Right atrium auricular region (tissue), 2 donors: ENCODE measurements around the gene BTN3A1. TPM values are rescaled to one million over a fixed set of nuclear protein-coding genes. Genes with fewer than 3 reads are reported as not detected.
A peak's percentile ranks its signal among the peaks of the same experiment; 100 is the strongest.
"Not testable (repeated sequence)": the region's sequence is repeated elsewhere in the genome, so short reads cannot be mapped to it uniquely, and the experiment has no call there.

Source experiments
- DNase-seq: peaks from one replicate; pipeline ENCODE4 v3.0.0-alpha.2; 2019; ENCODE audit warnings: low spot score
- H3K27ac ChIP-seq, 2 donors: fragments of 200-600 bp; sonication (generic); 1 replicate in 1 of 2; 2 replicates in 1 of 2; pipeline ENCODE4 v1.5.1; 2016 to 2019
- H3K27me3 ChIP-seq, 2 donors: fragments of 200-600 bp; sonication (generic); one replicate each; pipeline versions ENCODE4 v1.5.1 to v1.6.0; 2017 to 2019
- H3K36me3 ChIP-seq: fragments of 200-600 bp; sonication (generic); one replicate; pipeline ENCODE4 v1.5.1; 2016
- H3K4me1 ChIP-seq, 2 donors: fragments of 200-600 bp; sonication (generic); one replicate each; pipeline versions ENCODE4 v1.5.1 to v1.6.0; 2017 to 2019
- H3K4me3 ChIP-seq, 2 donors: fragments of 200-600 bp; sonication (generic); 1 replicate in 1 of 2; 2 replicates in 1 of 2; pipeline ENCODE4 v1.5.1; 2017 to 2019; ENCODE audit warnings: mild to moderate bottlenecking in 1 of 2, moderate library complexity in 1 of 2
- H3K9me3 ChIP-seq, 2 donors: fragments of 200-600 bp; sonication (generic); one replicate each; pipeline ENCODE4 v1.5.1; 2019
- total RNA-seq, 2 donors: library from RNA; depleted of rRNA; stranded (reverse); fragments of >200 nt; gene quantifications; one replicate each; pipeline ENCODE4 v1.1.0, GENCODE V29; 2016
- TF ChIP-seq, protein P1 (sequence below), 2 donors: fragments of 200-600 bp; sonication (generic); IDR thresholded peaks; one replicate each; pipeline ENCODE4 v1.5.1; 2019; ENCODE audit warnings: antibody characterized with exemption in 2 of 2

Gene BTN3A1
- total RNA-seq, 2 donors from 2014 or later: 3.6 to 6.6 TPM

DNA sequence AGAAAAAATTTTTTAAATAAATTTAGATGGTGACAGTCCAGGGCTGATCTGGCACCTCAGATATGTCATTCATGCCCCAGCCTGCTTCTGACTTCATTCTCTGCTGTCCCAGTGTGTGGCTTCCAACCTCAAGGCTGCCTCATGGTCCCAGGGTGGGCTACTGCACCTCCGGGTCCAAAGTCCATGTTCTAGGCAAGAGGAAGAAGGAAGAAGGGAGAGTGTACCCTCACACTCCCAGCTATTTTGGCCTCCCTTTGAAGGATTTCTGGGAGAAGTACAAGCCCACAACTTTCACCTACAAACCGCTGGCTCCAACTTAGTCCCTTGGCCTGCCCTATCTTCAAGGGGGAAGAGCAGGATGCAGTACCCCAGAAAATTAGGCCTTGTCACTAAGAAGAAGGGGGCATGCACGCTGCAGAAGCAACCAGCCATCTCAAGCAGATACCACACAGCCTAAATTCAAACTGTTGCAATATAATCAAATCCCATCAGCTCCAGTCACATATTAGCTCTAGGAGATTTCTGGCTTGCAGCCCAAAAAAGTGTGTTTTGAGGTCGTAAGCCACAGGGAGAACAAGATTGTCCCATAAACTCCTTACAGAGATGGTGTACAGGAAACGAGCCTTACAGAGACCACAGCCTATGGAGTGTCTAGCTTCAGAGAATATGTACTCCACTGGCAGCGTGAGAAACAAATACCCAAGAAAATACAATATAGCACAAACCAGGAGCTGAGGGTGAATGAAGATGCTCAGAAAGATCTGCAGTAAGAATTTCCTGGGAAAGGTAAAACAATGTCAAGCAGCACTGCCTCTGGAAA is 38.0 kb upstream of the BTN3A1 start:
- H3K4me3 ChIP-seq: peak overlapping the region; percentile 57 to 63

DNA sequence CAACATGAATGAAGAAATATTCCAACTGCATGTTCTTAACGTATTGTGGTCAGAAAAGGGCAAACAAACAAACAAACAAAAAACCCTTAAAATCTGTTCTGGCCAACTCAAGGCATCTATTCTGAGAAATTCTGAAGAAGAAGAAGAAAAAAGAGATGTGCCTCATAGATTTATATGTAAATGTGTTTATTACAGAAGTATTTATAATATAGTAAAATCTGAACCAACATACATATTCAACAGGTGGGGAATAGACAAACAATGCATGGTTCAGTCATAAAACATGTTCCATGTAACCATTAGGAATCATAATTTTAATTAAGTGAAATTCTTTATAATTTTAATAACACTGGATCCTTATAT is 36.5 kb upstream of the BTN3A1 start:
- Histone ChIP-seq H3K4me1 (peaks cover 0 to 7% of the 10 kb centered on the region in 2 donors), H3K27ac (peak overlapping the region; percentile 83 to 86), H3K9me3 (no peaks in the 10 kb centered on the region), H3K36me3 (no peaks in the 10 kb centered on the region), H3K27me3 (no peaks in the 10 kb centered on the region), H3K4me3 (peak overlapping the region; percentile 57 to 63)
- TF ChIP-seq, protein P1, sequence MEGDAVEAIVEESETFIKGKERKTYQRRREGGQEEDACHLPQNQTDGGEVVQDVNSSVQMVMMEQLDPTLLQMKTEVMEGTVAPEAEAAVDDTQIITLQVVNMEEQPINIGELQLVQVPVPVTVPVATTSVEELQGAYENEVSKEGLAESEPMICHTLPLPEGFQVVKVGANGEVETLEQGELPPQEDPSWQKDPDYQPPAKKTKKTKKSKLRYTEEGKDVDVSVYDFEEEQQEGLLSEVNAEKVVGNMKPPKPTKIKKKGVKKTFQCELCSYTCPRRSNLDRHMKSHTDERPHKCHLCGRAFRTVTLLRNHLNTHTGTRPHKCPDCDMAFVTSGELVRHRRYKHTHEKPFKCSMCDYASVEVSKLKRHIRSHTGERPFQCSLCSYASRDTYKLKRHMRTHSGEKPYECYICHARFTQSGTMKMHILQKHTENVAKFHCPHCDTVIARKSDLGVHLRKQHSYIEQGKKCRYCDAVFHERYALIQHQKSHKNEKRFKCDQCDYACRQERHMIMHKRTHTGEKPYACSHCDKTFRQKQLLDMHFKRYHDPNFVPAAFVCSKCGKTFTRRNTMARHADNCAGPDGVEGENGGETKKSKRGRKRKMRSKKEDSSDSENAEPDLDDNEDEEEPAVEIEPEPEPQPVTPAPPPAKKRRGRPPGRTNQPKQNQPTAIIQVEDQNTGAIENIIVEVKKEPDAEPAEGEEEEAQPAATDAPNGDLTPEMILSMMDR (IDR thresholded peaks at IDR 0.05): no peak
- no peak for DNase-seq

More for the DNA sequence above, 38.0 kb upstream of the BTN3A1 start:
- DNase-seq: no peak
- H3K27ac ChIP-seq: peak overlapping the region; percentile 83 to 86
- TF ChIP-seq, protein P1 (IDR thresholded peaks at IDR 0.05): no peak
- H3K9me3 ChIP-seq: no peaks in the 10 kb centered on the region
- H3K4me1 ChIP-seq: peaks cover 0 to 7% of the 10 kb centered on the region in 2 donors
- no peaks in the 10 kb centered on the region for H3K36me3 ChIP-seq
- no peaks in the 10 kb centered on the region for H3K27me3 ChIP-seq

DNA sequence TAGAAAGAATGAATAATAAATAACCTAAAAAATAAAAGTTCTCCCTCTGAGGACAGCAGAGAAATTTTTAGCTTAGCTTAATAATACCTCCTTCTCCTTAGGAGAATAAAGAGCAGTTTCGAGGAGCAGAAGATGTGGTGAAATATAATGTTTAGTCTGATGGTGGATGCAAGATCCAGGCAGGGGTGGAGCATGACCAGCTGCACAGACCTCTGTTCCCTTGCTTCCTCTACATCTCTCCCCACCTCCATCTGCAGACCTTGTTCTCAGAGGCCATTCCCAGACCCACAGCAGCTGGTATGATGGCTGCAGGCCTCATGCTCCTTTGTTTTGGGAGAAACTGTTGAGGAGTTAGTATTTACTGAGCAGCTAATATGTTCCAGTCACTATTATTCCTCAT is 35.6 kb upstream of the BTN3A1 start:
- H3K27ac ChIP-seq: no peak overlapping the region
- no peak for DNase-seq
- no peaks in the 10 kb centered on the region for H3K36me3 ChIP-seq
- no peaks in the 10 kb centered on the region for H3K9me3 ChIP-seq
- H3K4me3 ChIP-seq: no peak overlapping the region
- H3K4me1 ChIP-seq: peaks cover 0 to 7% of the 10 kb centered on the region in 2 donors
- H3K27me3 ChIP-seq: no peaks in the 10 kb centered on the region
- TF ChIP-seq, protein P1 (IDR thresholded peaks at IDR 0.05): no peak

DNA sequence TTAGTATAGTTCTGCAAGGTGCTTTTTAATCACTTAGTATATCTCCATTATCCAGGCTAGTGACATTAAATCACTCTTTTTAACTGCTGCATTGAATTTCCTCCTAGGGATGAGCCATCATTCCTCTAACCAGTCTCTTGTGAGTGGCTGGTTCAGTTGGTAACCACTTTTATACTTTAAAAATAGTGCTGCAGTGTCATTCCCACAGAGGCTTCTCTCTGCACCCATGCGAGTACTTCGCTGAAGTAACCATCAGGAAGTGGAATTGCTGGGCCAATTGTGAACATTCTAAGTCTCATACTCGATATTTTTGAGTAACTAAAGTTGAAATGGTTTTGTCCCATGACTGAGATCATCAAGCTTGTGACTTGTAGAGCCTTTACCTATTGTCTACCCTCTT is 35.0 kb upstream of the BTN3A1 start:
- Histone ChIP-seq H3K4me3 (no peak overlapping the region), H3K27ac (no peak overlapping the region)

DNA sequence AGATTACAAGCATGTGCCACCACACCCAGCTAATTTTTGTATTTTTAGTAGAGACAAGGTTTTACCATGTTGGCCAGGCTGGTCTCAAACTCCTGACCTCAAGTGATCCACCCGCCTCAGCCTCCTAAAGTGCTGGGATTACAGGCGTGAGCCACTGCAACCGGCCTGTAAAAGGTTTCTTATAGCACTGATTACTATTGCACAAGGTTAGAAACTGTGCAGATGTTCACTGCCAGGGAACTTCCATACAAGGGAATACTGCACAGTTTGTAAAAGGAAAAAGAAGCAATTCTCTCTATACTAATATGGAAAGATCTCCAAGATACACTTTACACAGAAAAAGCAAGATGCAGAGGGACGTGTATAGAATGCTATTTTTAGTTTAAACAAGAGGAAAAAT is 30.3 kb upstream of the BTN3A1 start:
- H3K4me3 ChIP-seq, H3K27ac ChIP-seq, DNase-seq, H3K9me3 ChIP-seq, H3K4me1 ChIP-seq, H3K27me3 ChIP-seq: not testable (repeated sequence)
- peaks cover 16% of the 10 kb centered on the region for H3K36me3 ChIP-seq

More for the DNA sequence above, 35.0 kb upstream of the BTN3A1 start:
- H3K27me3 ChIP-seq: no peaks in the 10 kb centered on the region
- TF ChIP-seq, protein P1 (IDR thresholded peaks at IDR 0.05): no peak
- H3K4me1 ChIP-seq: peaks cover 0 to 7% of the 10 kb centered on the region in 2 donors
- H3K36me3 ChIP-seq: no peaks in the 10 kb centered on the region
- H3K9me3 ChIP-seq: no peaks in the 10 kb centered on the region
- DNase-seq: no peak

DNA sequence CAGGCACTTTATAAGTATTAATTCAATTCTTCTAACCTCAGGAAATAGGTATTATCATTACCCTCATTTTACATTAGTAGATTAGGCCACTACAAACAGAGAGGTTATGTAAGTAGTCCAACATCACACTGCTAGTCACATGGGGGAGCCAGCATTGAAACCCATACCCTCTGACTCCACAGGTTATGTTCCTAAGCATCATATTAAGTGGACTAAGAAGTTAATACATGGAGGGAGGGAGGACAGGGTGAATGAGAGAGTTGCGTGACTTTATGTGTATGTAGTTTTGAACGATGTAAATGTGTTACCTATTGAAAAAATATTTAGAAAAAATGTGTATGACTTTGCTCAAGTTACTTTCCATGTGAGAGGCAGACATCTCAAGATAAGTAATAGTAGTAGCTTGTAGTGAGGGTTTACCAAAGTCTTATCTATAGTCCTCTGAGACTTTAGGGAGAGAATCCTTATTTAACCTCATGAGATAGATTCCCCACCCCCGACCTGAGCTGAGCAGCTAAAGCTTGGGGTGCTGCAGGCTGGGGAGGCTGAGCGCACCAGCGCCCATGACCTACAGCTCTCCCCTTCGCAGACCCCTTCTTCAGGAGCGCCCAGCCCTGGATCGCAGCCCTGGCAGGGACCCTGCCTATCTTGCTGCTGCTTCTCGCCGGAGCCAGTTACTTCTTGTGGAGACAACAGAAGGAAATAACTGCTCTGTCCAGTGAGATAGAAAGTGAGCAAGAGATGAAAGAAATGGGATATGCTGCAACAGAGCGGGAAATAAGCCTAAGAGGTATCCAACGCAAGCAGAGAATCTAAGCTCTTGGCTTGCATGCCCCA is 29.5 kb upstream of the BTN3A1 start:
- H3K4me3 ChIP-seq: no peak overlapping the region
- H3K36me3 ChIP-seq: peaks cover 16% of the 10 kb centered on the region
- no peaks in the 10 kb centered on the region for H3K4me1 ChIP-seq
- TF ChIP-seq, protein P1 (IDR thresholded peaks at IDR 0.05): no peak
- no peaks in the 10 kb centered on the region for H3K27me3 ChIP-seq
- no peak for DNase-seq
- H3K9me3 ChIP-seq: no peaks in the 10 kb centered on the region
- H3K27ac ChIP-seq: no peak overlapping the region
